ENCODE results near the gene NAB2. TPM values are rescaled to one million over a fixed set of nuclear protein-coding genes. Genes with fewer than 3 reads are reported as not detected.

Gene NAB2
- total and polyA plus RNA-seq, 9 of the 15 experiments (the other 6 are each of a cell fraction or from before 2014, with no cell fraction given): 0.45 to 40.9 (median 20.4) TPM

- TF ChIP-seq, protein P1, sequence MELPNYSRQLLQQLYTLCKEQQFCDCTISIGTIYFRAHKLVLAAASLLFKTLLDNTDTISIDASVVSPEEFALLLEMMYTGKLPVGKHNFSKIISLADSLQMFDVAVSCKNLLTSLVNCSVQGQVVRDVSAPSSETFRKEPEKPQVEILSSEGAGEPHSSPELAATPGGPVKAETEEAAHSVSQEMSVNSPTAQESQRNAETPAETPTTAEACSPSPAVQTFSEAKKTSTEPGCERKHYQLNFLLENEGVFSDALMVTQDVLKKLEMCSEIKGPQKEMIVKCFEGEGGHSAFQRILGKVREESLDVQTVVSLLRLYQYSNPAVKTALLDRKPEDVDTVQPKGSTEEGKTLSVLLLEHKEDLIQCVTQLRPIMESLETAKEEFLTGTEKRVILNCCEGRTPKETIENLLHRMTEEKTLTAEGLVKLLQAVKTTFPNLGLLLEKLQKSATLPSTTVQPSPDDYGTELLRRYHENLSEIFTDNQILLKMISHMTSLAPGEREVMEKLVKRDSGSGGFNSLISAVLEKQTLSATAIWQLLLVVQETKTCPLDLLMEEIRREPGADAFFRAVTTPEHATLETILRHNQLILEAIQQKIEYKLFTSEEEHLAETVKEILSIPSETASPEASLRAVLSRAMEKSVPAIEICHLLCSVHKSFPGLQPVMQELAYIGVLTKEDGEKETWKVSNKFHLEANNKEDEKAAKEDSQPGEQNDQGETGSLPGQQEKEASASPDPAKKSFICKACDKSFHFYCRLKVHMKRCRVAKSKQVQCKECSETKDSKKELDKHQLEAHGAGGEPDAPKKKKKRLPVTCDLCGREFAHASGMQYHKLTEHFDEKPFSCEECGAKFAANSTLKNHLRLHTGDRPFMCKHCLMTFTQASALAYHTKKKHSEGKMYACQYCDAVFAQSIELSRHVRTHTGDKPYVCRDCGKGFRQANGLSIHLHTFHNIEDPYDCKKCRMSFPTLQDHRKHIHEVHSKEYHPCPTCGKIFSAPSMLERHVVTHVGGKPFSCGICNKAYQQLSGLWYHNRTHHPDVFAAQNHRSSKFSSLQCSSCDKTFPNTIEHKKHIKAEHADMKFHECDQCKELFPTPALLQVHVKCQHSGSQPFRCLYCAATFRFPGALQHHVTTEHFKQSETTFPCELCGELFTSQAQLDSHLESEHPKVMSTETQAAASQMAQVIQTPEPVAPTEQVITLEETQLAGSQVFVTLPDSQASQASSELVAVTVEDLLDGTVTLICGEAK (IDR thresholded peaks at IDR 0.05): no peak
- TF ChIP-seq, protein P1 (CRISPR knock-in tag; IDR thresholded peaks at IDR 0.05): no peak
- TF ChIP-seq HDAC2 (IDR thresholded peaks at IDR 0.05): 0 out of 2 replicates have a peak, but pooled peaks have one; percentile 18
Measured at GRCh38 chr12:57110104-57111030, 21.5 kb downstream of the NAB2 start (continued).

Measured in K562 (cell line).